Left ventricle myocardium inferior (tissue), 1 donor: ENCODE data around the gene RSRC1. TPM values are rescaled to one million over a fixed set of nuclear protein-coding genes. Genes with fewer than 3 reads are reported as not detected.
A peak's percentile ranks its signal among the peaks of the same experiment; 100 is the strongest.

Source experiments
- DNase-seq: peaks from one replicate; pipeline ENCODE4 v3.0.0-alpha.2; 2020
- H3K27ac ChIP-seq: fragments of 200-600 bp; replicated peaks from 2 replicates; pipeline ENCODE4 v1.8.0; 2021
- H3K27me3 ChIP-seq: fragments of 200-600 bp; 2 replicates; pipeline ENCODE4 v1.8.0; 2021; ENCODE audit warnings: low read depth
- H3K36me3 ChIP-seq: fragments of 200-600 bp; 2 replicates; pipeline ENCODE4 v1.8.0; 2021
- H3K4me1 ChIP-seq: fragments of 200-600 bp; 2 replicates; pipeline ENCODE4 v1.8.0; 2021
- H3K4me3 ChIP-seq: fragments of 200-600 bp; 2 replicates; pipeline ENCODE4 v1.8.0; 2021; ENCODE audit warnings: mild to moderate bottlenecking, moderate library complexity
- H3K9me3 ChIP-seq: fragments of 200-600 bp; replicated peaks from 2 replicates; pipeline ENCODE4 v1.8.0; 2021
- CTCF ChIP-seq: fragments of 200-600 bp; IDR thresholded peaks from 2 replicates; pipeline ENCODE4 v1.8.0; 2021; ENCODE audit warnings: antibody characterized with exemption, mild to moderate bottlenecking, borderline replicate concordance
- intact Hi-C: fragments of 100-400 bp; cut with micrococcal nuclease; formaldehyde crosslinking; loops from one replicate; pipeline ENCODE4 v1.11.0; 2022
- total RNA-seq: library from RNA; stranded (reverse); fragmentation: NEBNext Ultra II Directional; extraction: Animal tissue kit (Norgen Biotek cat#: 25700); gene quantifications from one replicate; pipeline ENCODE4 v1.2.1, GENCODE V29; 2021
- donor health status: DM: no; HTN: yes; CAD: no; lungs with severe emphysema.

Gene RSRC1
- total RNA-seq, 1 donor from 2014 or later: 19.1 TPM

- H3K9me3 ChIP-seq: peaks cover 11% of the 10 kb centered on the region
- intact Hi-C loops: no loop called here
- peaks cover 11% of the 10 kb centered on the region for H3K4me1 ChIP-seq
- DNase-seq: no peak
- H3K27ac ChIP-seq: no peak overlapping the region
- no peaks in the 10 kb centered on the region for H3K36me3 ChIP-seq
- no peaks in the 10 kb centered on the region for H3K27me3 ChIP-seq
- TF ChIP-seq CTCF: no peak
- no peak overlapping the region for H3K4me3 ChIP-seq
These were observed 410.5 kb downstream of the RSRC1 start for GRCh38 chr3:158520433-158520832.

GRCh38 chr3:158522221-158523136 lies 412.6 kb downstream of the RSRC1 start:
- Histone ChIP-seq H3K27me3 (no peaks in the 10 kb centered on the region), H3K4me3 (no peak overlapping the region), H3K9me3 (peaks cover under 1% of the 10 kb centered on the region), H3K4me1 (peaks cover 11% of the 10 kb centered on the region), H3K27ac (no peak overlapping the region), H3K36me3 (no peaks in the 10 kb centered on the region)
- TF ChIP-seq CTCF: no peak
- intact Hi-C loops: no loop called here
- DNase-seq: no peak

GRCh38 chr3:158528076-158528674 lies 418.3 kb downstream of the RSRC1 start:
- H3K9me3 ChIP-seq: no peaks in the 10 kb centered on the region
- H3K27me3 ChIP-seq: no peaks in the 10 kb centered on the region
- no peak overlapping the region for H3K4me3 ChIP-seq
- no peak for DNase-seq
- intact Hi-C loops: no loop called here
- H3K27ac ChIP-seq: no peak overlapping the region
- TF ChIP-seq CTCF: no peak
- H3K36me3 ChIP-seq: no peaks in the 10 kb centered on the region
- no peaks in the 10 kb centered on the region for H3K4me1 ChIP-seq

- DNase-seq: no peak
- H3K27ac ChIP-seq: no peak overlapping the region
- no peak overlapping the region for H3K4me3 ChIP-seq
- no peak for TF ChIP-seq CTCF
- no peaks in the 10 kb centered on the region for H3K36me3 ChIP-seq
- no peaks in the 10 kb centered on the region for H3K9me3 ChIP-seq
- intact Hi-C loops: loop anchor here (10.0 kb wide), 1 partner anchor 917 kb away; no protein-coding TSS in a partner anchor
- no peaks in the 10 kb centered on the region for H3K27me3 ChIP-seq
- H3K4me1 ChIP-seq: no peaks in the 10 kb centered on the region
These were observed 421.4 kb downstream of the RSRC1 start for GRCh38 chr3:158531334-158531733.

GRCh38 chr3:158532099-158532734 lies 422.3 kb downstream of the RSRC1 start:
- H3K27ac ChIP-seq: no peak overlapping the region
- no peak overlapping the region for H3K4me3 ChIP-seq
- H3K36me3 ChIP-seq: no peaks in the 10 kb centered on the region
- DNase-seq: no peak
- H3K9me3 ChIP-seq: no peaks in the 10 kb centered on the region
- TF ChIP-seq CTCF: peak; percentile 71
- H3K27me3 ChIP-seq: no peaks in the 10 kb centered on the region
- intact Hi-C loops: loop anchor here (10.0 kb wide), 1 partner anchor 917 kb away; no protein-coding TSS in a partner anchor
- H3K4me1 ChIP-seq: no peaks in the 10 kb centered on the region
